ENCODE measurements around the gene RPTOR.

The RPTOR gene

DNA sequence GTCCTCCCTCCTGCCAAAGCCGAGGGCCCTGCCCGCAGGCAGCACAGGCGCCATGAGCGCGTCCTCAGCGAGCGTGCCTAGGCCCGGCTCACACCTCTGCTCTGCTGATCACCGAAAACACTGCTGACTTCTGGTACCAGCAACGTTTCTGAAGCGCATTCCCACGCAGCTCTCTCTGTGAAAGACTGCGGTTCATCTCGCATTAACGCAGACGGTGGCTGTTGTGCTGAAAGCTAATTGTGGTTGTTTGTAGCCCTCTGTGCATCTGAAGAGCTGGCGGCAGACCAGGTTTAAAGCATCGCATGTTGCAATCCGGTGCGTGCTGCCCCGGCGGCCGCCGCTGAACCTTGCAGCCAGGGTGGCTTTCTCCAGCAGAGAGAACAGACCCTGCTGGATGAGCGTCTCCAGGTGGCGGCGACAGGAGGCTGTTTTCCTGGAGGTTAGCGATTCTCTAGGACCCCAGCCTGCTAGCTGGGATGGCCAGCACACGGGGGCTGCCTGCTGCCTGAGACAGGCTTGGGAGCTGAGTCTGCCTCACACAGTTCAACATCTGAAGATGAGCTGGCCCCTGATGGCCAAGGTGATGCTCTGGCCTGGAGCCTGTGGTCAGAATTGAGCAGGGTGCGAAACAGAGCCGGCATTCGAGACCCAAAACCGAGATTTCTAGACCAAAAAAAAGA is 397.2 kb downstream of the RPTOR start:
- DNase-seq: no peak

DNA sequence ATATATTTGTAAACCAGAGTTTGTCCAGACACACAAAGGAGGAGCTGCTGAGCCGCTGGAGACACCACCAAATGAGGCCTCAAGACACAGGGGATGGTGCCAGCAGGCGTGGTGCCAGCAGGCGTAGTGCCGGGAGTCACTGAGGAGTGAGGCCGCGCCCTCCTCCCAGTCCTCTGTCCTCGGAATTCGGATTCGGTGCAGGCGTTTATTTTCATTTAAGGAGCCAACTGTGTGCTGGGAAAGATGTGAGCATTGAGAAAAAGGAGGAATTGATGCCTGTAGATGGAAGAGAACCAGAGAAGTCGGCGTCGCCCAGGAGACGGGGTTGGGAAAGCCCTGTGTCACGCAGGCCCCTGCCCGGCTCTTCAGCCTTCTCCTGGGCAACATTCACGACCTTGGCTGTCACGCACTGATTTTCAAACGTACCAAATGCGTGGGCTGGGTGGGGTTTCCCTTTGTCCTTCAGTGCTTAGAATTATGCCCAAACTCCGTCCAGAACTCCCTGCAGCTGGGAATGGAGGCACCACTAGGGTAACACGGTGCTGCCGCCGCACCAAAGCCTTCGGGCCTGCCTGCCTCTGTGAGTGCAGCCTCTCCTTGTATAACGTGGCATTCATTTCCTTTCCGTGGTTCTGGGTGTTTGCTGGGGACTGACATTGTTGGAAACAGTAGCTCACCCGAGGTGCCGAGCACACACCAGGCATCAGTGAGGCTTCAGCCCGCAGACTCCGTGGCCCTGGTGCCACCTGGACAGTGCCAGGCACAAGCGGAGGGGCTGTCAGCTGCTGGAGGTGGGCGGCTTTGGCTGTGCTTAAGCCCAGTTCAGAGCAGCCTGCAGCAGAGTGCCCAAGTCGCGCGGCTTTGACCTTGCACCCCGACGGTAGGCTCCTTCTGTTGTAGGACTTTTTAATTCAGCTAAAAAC is 398.0 kb downstream of the RPTOR start:
- DNase-seq: no peak

DNA sequence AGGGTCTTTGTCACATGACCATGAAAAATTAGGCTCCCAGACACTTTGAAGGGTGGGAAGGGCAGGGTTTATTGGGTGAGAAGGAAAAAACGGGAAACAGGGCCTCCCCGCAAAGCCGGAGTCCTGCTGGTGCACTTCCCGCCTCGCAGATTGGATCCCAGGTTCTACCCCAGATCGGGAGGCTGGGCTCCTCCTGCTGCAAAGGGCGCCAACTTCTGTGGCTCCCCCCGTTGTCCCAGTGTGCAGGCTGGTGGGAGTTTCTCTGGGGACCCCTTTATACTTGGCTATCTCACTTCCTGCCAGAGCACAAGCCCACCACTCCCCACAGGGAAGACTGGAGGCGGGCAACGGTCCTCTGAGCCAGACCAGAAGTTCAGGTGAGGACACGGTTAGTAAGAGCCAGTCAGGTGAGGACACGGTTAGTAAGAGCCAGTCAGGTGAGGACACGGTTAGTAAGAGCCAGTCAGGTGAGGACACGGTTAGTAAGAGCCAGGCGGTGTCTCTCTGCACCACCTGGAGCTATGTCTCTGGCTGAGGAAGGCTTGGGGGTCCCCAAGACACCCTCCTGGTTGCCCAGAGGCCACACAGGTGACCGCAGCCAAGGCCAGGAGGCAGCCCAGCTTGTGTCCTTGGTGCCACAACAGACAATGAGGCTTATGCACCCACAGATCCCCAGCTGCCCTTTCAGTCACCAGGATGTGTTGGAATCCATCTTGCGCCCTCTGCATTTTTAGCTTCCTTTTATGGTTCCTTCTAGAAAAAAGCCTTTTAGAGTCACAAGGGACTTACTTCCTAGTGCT is 398.9 kb downstream of the RPTOR start:
- DNase-seq: no peak

DNA sequence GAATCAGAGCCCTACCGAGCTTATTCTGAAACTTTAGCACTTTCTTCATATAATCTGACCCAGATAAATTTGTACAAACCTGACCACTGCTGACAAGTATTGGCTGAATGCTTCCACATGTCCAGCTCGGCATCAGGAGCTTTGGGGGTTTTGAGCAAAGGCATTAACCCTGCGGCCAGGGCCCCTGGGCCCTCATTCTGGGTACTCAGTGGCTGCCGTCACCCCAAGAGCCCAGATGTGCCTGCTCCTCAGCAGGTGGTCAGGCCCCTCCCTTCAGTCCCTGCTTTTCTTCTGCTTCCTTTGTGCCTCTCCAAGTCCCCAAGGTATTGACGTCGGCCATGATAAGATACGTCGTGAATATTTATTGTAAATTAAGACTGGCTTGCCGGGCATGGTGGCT is 399.7 kb downstream of the RPTOR start:
- no peak for DNase-seq

DNA sequence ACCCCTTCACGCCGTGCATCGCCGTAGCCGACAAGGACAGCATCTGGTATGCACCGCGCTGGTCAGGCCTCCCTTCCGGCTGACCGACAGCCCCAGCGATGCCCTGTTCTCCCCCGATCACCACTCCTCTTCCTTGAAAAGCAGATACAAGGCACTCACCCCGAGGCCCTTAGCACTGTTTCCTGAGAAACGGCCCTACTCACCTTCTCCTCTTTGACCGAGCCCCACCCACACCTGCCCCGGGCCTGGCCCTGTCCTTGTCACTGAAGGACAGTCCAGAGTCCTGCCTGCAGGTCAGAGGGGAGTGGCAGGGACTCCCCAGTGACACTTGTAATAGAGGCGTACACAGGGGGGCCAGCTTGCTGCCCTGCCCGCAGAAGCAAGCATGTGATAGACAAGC is 401.1 kb downstream of the RPTOR start:
- DNase-seq: no peak

DNA sequence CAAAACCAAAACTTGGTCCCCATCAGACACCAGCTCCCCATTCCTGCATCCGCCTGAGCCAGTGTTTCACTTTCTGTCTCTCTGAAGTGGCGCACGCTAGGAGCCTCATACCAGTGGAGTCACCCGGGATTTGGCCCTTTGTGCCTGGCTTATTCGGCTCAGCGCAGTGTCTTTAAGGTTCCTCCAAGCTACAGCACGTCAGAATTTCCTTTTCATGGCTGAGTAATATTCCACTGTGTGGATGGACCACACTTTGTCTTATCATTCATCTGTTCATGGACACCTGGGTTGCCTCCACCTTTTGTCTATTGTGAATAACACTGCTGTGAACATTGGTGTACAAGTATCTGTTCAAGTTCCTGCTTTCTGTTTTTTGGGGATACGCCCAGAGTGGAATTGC is 401.8 kb downstream of the RPTOR start:
- no peak for DNase-seq

DNA sequence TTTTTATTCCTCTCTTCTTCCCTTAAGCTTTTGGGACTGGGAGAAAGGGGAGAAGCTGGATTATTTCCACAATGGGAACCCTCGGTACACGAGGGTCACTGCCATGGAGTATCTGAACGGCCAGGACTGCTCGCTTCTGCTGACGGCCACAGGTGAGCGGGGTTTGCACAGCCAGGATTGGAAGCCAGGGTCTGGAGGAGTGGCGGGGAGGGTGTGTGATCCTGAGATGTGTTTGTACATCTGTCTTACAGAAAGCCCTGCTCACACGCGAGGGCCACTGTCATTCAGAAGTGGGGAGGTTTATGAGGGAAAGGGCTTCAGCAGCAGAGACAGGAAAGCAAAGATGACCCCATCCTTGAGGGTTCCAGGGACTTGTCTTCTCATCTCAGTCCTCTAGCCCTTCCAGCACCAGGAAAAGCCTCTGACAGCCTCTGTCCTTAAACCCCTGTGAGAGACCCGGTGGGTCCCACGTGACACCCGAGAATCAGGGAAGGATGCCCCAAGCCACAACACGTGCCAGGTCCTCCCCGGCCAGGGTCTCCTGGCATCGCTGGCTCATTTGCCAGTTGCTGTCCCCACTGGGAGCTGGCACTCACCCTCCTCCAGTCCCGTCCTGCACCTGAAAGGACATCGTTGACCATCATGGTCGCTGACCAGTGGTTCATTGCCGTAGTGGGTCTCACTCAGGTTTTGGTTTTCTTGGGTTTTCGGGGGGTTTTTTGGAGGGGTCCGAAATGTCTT is 402.7 kb downstream of the RPTOR start:
- DNase-seq: no peak

DNA sequence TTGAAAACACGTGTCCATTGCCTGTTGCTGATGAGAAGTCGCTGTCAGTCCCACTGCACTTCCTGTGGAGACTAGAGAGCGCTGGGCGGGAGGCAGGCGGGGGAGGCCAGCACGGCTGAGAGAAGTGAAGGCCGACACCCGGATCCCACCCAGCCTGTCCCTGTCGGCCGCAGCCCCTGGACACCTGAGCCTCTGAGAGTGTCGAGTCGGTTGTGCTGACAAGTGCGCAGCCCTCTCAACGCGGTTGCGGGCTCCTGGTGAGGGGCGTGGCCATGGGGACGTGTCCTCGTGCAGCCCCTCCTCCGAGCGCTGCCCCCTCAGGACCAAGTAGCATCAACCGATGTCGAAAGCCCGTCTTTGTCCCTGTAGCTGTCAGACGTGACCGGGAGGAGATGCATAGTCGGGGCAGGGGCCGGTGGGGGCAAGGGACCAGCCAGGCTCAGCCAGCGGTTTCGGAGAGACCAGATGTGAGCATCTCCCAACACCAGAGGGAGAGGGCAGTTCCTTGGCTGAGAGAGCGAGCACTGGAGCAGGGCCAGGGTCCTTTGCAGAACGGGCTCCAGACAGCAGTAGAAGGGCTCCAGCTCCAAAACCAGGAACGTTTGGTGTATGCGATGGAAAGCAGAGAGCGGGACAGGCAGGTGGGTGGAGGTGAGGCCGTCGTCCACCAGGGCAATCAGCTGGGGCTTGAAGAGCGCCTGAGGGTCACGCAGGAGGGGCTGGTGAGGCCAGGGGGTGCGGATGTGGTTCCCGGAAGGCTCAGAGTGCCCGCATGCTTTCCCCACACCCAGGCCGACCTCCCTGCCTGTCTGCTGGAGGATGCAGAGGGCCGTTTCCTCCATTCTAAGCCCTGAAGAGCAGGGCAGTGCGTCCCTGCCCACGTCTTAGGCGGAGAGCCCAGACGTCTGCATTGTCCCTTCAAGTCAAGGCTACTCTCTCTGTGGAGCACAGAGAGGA is 403.7 kb downstream of the RPTOR start:
- DNase-seq: no peak

DNA sequence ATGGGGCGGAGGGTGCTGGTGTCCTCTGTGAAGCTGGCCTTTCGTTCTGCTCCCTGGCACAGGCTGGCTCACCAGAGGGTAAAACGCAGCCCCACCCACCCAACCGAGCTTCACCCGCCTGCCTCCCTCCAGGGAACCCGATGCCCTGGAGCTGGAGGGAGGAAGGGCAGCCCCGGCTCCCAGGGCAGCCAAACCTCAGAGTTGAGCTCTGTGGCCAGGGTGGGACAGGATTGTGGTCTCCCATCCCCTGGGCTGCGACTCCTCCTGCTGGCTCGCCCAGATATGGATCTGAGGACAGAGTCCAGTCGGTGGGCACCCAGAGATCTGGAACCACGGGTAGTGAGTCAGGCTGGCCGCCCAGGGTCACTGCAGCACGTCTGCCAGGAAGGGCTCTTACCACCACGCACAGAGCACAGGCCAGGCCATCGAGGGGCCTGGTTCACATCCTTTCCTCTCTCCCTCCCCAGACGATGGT is 404.4 kb downstream of the RPTOR start:
- DNase-seq: no peak

DNA sequence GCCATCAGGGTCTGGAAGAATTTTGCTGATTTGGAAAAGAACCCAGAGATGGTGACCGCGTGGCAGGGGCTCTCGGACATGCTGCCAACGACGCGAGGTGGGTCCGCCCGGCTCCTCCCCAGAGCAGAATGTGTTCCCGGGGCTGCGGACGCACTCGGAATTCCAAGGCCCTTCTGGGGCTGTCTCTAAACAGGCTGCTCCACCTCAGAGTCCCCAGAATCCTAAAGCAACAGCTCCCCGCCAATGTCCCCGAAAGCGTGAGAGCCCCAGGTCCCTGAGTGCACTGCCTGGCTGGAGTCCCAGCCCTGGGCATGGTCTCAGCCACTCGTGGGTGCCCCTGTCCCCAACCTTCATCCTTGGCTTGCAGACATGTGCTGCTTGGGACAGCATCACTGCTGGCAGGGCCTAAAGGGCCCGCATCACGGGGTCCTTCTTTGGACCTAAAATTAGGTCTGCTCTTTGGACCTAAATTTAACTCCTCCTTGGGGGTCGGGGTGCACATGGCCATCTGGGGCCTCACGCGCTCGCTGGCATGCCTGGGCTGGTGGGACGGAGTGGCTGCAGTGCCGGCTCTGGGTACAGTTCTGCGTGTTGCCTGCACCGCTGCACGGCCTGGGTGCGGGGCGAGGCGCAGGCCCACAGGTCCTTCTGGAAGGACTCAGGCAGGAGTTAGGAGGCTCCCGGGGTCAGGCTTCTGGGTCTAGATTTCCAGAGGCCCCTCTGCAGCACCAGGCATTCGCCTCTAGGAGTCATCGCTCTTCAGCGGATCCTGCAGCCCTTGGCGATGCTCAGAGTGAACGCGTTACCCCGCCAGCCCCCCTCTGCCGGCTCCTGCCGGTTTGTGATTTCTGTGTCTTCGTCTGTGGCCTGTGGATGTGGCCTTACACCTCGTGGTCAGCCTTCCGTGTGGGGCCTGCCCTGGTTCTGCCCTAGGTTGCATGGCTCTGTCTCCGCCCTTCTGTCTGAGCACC is 405.1 kb downstream of the RPTOR start:
- DNase-seq: no peak

DNA sequence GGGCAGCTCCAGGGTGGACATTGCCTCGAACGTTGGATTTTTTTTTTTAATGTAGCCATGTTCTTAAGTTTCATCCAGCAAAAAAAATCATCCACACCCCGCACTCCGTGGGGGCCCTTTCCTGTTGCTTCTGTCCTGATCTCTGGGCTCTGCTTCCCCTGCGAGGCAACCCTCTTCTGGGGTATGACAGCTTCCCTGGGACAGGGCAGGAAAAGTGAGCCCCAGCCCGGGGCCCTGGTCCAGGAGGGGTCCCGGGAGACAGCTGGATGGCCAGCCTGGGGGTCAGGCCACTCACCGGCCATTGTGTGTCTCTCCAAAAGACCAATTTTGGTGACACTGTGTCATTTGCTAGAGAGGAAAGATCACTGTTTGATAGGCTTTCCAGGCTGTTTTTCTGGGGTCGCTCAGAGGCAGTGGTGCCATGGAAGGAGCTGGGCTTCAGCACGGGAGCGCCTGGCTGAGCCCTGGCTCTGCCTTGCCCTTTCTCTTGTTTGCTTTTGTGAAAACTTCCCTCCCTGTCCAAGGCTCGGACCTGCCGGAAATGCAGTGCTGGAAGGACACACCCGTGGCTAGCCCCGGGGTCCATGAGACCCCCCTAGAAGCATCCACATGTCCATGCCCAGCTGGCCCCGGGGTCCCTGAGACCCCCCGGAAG is 406.0 kb downstream of the RPTOR start:
- DNase-seq: no peak

DNA sequence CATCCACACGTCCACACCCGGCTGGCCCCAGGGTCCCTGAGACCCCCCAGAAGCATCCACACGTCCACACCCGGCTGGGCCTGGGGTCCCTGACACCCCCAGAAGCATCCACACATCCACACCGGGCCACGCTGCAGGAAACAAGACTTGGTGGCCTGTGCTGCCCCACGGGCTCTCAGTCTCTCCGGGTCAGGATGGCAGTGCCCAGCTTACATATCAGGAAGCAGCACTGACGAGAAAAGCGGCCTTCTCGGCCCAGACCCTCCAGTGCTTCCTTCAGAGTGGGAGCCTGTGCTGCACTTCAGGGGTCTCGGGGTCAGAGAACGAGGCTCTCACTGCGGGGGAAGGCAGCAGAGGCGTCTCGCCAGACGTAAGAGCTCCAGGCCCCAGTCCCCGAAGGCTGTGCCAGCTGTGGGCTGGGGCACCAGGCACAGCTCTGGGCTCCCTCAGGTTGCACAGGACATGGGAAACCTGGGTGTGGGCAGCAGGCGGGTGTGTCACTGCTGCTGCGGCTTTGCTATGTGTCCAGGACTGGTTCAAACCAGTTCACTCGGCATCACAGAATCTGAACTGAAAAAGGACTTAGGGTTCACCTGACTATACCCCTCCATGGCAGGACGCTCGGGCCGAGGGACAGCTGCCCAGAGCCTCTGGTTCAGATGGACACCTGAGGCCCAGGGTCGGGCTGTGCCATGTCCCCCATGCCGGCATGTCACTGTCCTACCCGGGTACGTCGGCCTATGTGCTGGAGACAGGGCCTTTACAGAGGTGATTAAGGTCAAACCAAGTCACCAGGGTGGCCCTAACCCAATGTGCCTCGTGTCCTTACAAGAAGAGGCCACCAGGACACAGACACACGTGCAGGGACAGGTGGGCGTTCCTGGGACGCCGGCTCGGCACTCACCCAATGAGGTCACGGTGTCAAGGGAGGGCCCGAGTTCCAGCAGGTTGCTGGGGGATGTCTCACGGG is 406.8 kb downstream of the RPTOR start:
- no peak for DNase-seq

DNA sequence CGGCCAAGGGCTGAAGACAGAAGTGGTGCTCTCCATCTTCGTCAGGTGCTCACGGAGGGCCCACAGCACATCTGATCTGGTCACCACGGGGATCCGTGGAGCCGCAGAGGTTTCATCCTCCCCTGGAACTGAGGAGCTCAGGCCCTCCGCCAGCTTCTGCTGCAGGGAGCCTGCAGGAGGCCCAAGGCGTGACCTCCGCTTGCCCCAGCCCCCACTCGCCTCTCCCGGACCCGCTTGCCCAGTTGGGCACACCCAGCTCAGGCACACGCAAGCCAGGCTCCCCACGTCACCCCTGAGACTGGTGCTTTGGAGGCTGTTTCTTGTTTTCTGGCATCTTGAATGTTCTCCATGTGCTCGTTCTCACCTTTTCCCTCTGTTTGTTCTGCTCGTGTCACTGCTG is 407.7 kb downstream of the RPTOR start:
- no peak for DNase-seq

DNA sequence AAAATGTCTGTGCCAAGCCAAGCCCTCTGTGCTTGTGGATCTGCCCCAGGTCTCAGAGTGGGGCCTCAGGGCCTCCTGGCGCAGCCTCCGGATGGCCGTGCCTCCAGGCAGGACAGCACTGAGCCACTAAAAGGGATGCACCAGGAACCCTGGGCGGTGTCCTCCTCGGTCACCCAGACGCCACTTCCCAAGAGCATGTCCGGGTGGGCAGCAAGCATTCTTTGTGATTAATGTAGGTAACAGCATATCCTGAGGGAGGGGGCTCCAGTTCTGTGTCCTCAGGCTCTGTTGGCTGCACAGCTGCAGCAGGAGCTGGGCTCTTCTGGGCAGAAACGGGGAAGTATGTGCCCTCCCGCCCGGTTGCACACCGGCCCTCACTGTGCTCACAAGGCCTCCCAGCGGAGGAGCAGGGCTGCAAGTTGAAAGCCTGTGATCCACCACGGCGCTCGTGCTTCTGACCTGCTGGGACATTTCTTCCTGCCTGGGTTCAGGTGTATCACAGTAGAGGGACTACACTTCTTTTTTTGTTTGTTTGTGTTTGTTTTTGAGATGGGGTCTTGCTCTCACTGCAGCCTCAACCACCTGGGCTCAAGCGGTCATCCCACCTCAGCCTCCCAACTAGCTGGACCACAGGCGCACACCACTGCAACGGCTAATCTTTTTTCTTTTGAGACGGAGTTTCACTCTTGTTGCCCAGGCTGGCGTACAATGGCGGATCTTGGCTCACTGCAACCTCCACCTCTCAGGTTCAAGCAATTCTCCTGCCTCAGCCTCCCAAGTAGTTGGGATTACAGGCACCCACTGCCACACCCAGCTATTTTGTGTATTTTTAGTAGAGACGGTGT is 409.1 kb downstream of the RPTOR start:
- DNase-seq: no peak

DNA sequence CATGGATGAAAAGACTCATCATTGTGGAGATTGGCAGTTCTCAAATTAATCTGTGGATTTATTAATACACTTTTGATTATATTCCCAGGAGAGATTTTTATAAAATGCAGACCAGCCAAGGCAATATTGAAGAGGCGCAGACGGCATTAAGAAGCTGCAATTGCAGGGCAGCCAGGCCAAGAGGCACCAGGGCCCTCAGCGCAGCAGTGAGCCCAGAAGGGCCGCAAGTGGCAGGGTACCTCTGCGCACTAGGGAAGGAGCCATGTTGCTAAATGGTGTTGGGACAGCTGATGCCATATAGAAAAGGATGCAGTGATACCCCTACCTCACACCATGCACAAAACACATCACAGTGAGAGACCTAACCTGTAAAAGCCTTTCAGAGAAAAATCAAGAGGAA is 410.4 kb downstream of the RPTOR start:
- DNase-seq: no peak

DNA sequence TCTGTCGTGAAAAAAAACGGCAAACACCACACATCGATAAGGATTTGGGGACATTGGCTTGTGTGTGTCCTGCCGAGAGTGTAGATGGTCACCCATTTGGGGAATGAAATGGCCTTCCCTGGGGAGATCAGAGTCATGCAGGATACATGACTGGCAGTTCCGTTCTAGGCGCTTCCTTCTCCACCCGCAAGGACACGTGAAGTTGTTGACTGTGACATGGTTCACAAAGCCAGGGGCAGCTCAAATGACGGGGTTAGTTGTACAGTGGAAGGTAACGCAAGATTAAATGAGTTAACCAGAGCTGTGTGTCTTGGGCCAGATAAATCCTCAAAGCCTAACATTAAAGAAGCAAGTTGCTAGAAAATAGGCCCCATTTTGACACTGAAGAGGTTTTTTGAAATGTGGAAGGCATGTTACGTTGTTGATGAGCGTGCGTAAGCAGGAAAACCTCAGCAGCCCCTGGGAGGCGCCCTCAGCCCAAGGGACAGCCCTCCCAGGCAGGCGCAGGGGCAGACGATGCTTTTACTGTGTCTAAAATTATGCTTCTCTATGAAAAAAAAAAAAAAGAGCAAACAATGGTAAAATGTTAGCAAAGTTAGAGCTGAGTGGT is 411.1 kb downstream of the RPTOR start:
- no peak for DNase-seq

All from NCI-H1417 treated with DMSO at 0.1 percent for 48 hours (cell line).